ENCODE results near the gene RALGAPA2.

RALGAPA2 gene

GRCh38 chr20:20699917-20700316 lies 12.5 kb downstream of the RALGAPA2 start:
- no peak overlapping the region for H3K4me3 ChIP-seq (ENCODE audit: extremely low read depth, insufficient read depth, low read length, poor library complexity, severe bottlenecking)
- H3K27ac ChIP-seq (ENCODE audit: low read depth, low read length, severe bottlenecking): no peak overlapping the region
- WGBS, 2 experiments (ENCODE audit: insufficient coverage in 2 of 2): 100% methylated on average over 1 of the region's 4 CpGs; no CpG with 5 or more reads in 1 of the 2 experiments
- no peaks in the 10 kb centered on the region for H3K36me3 ChIP-seq (ENCODE audit: control insufficient read depth, insufficient read depth, low read length)
- H3K4me1 ChIP-seq (ENCODE audit: control insufficient read depth, insufficient read depth, low read length, poor library complexity, severe bottlenecking): no peaks in the 10 kb centered on the region
- no peaks in the 10 kb centered on the region for H3K9me3 ChIP-seq (ENCODE audit: control insufficient read depth, low read length)

GRCh38 chr20:20699144-20699543 lies 13.3 kb downstream of the RALGAPA2 start:
- Histone ChIP-seq H3K36me3 (ENCODE audit: control insufficient read depth, insufficient read depth, low read length) (no peaks in the 10 kb centered on the region), H3K9me3 (ENCODE audit: control insufficient read depth, low read length) (no peaks in the 10 kb centered on the region), H3K4me1 (ENCODE audit: control insufficient read depth, insufficient read depth, low read length, poor library complexity, severe bottlenecking) (no peaks in the 10 kb centered on the region), H3K27ac (ENCODE audit: low read depth, low read length, severe bottlenecking) (no peak overlapping the region), H3K4me3 (ENCODE audit: extremely low read depth, insufficient read depth, low read length, poor library complexity, severe bottlenecking) (no peak overlapping the region)
- WGBS, 2 experiments (ENCODE audit: insufficient coverage in 2 of 2): 86 to 90% methylated on average over 2 to 3 of the region's 3 CpGs

- Histone ChIP-seq H3K4me1 (ENCODE audit: control insufficient read depth, insufficient read depth, low read length, poor library complexity, severe bottlenecking) (no peaks in the 10 kb centered on the region), H3K36me3 (ENCODE audit: control insufficient read depth, insufficient read depth, low read length) (no peaks in the 10 kb centered on the region), H3K9me3 (ENCODE audit: control insufficient read depth, low read length) (no peaks in the 10 kb centered on the region), H3K4me3 (ENCODE audit: extremely low read depth, insufficient read depth, low read length, poor library complexity, severe bottlenecking) (no peak overlapping the region), H3K27ac (ENCODE audit: low read depth, low read length, severe bottlenecking) (no peak overlapping the region)
- WGBS, 2 experiments (ENCODE audit: insufficient coverage in 2 of 2): 100% methylated on average over 1 of the region's 4 CpGs
Measured at GRCh38 chr20:20697325-20697845, 15.1 kb downstream of the RALGAPA2 start.

GRCh38 chr20:20695250-20695816 lies 17.1 kb downstream of the RALGAPA2 start:
- Histone ChIP-seq H3K9me3 (ENCODE audit: control insufficient read depth, low read length) (no peaks in the 10 kb centered on the region), H3K36me3 (ENCODE audit: control insufficient read depth, insufficient read depth, low read length) (no peaks in the 10 kb centered on the region)
- WGBS, 2 experiments (ENCODE audit: insufficient coverage in 2 of 2): no CpG with 5 or more reads among the region's 1 CpG

GRCh38 chr20:20694591-20694990 lies 17.9 kb downstream of the RALGAPA2 start:
- Histone ChIP-seq H3K4me1 (ENCODE audit: control insufficient read depth, insufficient read depth, low read length, poor library complexity, severe bottlenecking) (no peaks in the 10 kb centered on the region), H3K36me3 (ENCODE audit: control insufficient read depth, insufficient read depth, low read length) (no peaks in the 10 kb centered on the region), H3K27ac (ENCODE audit: low read depth, low read length, severe bottlenecking) (no peak overlapping the region), H3K9me3 (ENCODE audit: control insufficient read depth, low read length) (no peaks in the 10 kb centered on the region), H3K4me3 (ENCODE audit: extremely low read depth, insufficient read depth, low read length, poor library complexity, severe bottlenecking) (no peak overlapping the region)
- 100% methylated on average over 2 of the region's 4 CpGs; no CpG with 5 or more reads in 1 of the 2 experiments for WGBS, 2 experiments (ENCODE audit: insufficient coverage in 2 of 2)

More at GRCh38 chr20:20695250-20695816, 17.1 kb downstream of the RALGAPA2 start:
- Histone ChIP-seq H3K4me3 (ENCODE audit: extremely low read depth, insufficient read depth, low read length, poor library complexity, severe bottlenecking) (no peak overlapping the region), H3K4me1 (ENCODE audit: control insufficient read depth, insufficient read depth, low read length, poor library complexity, severe bottlenecking) (no peaks in the 10 kb centered on the region), H3K27ac (ENCODE audit: low read depth, low read length, severe bottlenecking) (no peak overlapping the region)

- no CpG with 5 or more reads among the region's 1 CpG for WGBS, 2 experiments (ENCODE audit: insufficient coverage in 2 of 2)
- Histone ChIP-seq H3K4me1 (ENCODE audit: control insufficient read depth, insufficient read depth, low read length, poor library complexity, severe bottlenecking) (no peaks in the 10 kb centered on the region), H3K4me3 (ENCODE audit: extremely low read depth, insufficient read depth, low read length, poor library complexity, severe bottlenecking) (no peak overlapping the region), H3K27ac (ENCODE audit: low read depth, low read length, severe bottlenecking) (no peak overlapping the region), H3K36me3 (ENCODE audit: control insufficient read depth, insufficient read depth, low read length) (no peaks in the 10 kb centered on the region), H3K9me3 (ENCODE audit: control insufficient read depth, low read length) (no peaks in the 10 kb centered on the region)
Measured at GRCh38 chr20:20692587-20692986, 19.9 kb downstream of the RALGAPA2 start.

- WGBS, 2 experiments (ENCODE audit: insufficient coverage in 2 of 2): 93% methylated on average over 2 of the region's 4 CpGs; no CpG with 5 or more reads in 1 of the 2 experiments
- no peaks in the 10 kb centered on the region for H3K4me1 ChIP-seq (ENCODE audit: control insufficient read depth, insufficient read depth, low read length, poor library complexity, severe bottlenecking)
- H3K4me3 ChIP-seq (ENCODE audit: extremely low read depth, insufficient read depth, low read length, poor library complexity, severe bottlenecking): no peak overlapping the region
- no peak overlapping the region for H3K27ac ChIP-seq (ENCODE audit: low read depth, low read length, severe bottlenecking)
- no peaks in the 10 kb centered on the region for H3K36me3 ChIP-seq (ENCODE audit: control insufficient read depth, insufficient read depth, low read length)
- H3K9me3 ChIP-seq (ENCODE audit: control insufficient read depth, low read length): no peaks in the 10 kb centered on the region
Measured at GRCh38 chr20:20691477-20692235, 20.8 kb downstream of the RALGAPA2 start.

GRCh38 chr20:20690676-20691476 lies 21.6 kb downstream of the RALGAPA2 start:
- Histone ChIP-seq H3K4me1 (ENCODE audit: control insufficient read depth, insufficient read depth, low read length, poor library complexity, severe bottlenecking) (no peaks in the 10 kb centered on the region), H3K36me3 (ENCODE audit: control insufficient read depth, insufficient read depth, low read length) (no peaks in the 10 kb centered on the region), H3K27ac (ENCODE audit: low read depth, low read length, severe bottlenecking) (no peak overlapping the region), H3K9me3 (ENCODE audit: control insufficient read depth, low read length) (no peaks in the 10 kb centered on the region), H3K4me3 (ENCODE audit: extremely low read depth, insufficient read depth, low read length, poor library complexity, severe bottlenecking) (no peak overlapping the region)
- WGBS, 2 experiments (ENCODE audit: insufficient coverage in 2 of 2): 89 to 95% methylated on average over 6 to 7 of the region's 8 CpGs

GRCh38 chr20:20687319-20687718 lies 25.1 kb downstream of the RALGAPA2 start:
- no peaks in the 10 kb centered on the region for H3K9me3 ChIP-seq (ENCODE audit: control insufficient read depth, low read length)
- no peak overlapping the region for H3K4me3 ChIP-seq (ENCODE audit: extremely low read depth, insufficient read depth, low read length, poor library complexity, severe bottlenecking)
- 83 to 100% methylated on average over 1 to 2 of the region's 5 CpGs for WGBS, 2 experiments (ENCODE audit: insufficient coverage in 2 of 2)
- no peaks in the 10 kb centered on the region for H3K4me1 ChIP-seq (ENCODE audit: control insufficient read depth, insufficient read depth, low read length, poor library complexity, severe bottlenecking)
- H3K36me3 ChIP-seq (ENCODE audit: control insufficient read depth, insufficient read depth, low read length): no peaks in the 10 kb centered on the region
- no peak overlapping the region for H3K27ac ChIP-seq (ENCODE audit: low read depth, low read length, severe bottlenecking)

GRCh38 chr20:20685635-20686034 lies 26.8 kb downstream of the RALGAPA2 start:
- no peaks in the 10 kb centered on the region for H3K36me3 ChIP-seq (ENCODE audit: control insufficient read depth, insufficient read depth, low read length)
- H3K27ac ChIP-seq (ENCODE audit: low read depth, low read length, severe bottlenecking): no peak overlapping the region
- no peaks in the 10 kb centered on the region for H3K4me1 ChIP-seq (ENCODE audit: control insufficient read depth, insufficient read depth, low read length, poor library complexity, severe bottlenecking)
- WGBS, 2 experiments (ENCODE audit: insufficient coverage in 2 of 2): 94 to 100% methylated on average over 1 to 2 of the region's 3 CpGs
- H3K4me3 ChIP-seq (ENCODE audit: extremely low read depth, insufficient read depth, low read length, poor library complexity, severe bottlenecking): no peak overlapping the region
- no peaks in the 10 kb centered on the region for H3K9me3 ChIP-seq (ENCODE audit: control insufficient read depth, low read length)

Data from mesodermal cell (in vitro differentiated cells).